Sciatic nerve (tissue), 2 donors: ENCODE results near the gene ELP4. TPM values are rescaled to one million over a fixed set of nuclear protein-coding genes. Genes with fewer than 3 reads are reported as not detected.
"Not testable (repeated sequence)": the region's sequence is repeated elsewhere in the genome, so short reads cannot be mapped to it uniquely, and the experiment has no call there.

ENCODE experiments used
- ATAC-seq: fragments of 200-7000 bp; cut with Tn5 transposase; one replicate; pipeline ENCODE4 v1.9.1; 2020; ENCODE audit warnings: mild to moderate bottlenecking, moderate library complexity
- DNase-seq: peaks from one replicate; pipeline ENCODE4 v3.0.0-alpha.2; 2020; ENCODE audit warnings: low spot score
- intact Hi-C: fragments of 100-400 bp; cut with DNase I; formaldehyde crosslinking; loops from one replicate; pipeline ENCODE4 v1.14.2; 2022
- total RNA-seq: library from RNA; stranded (reverse); fragmentation: NEBNext Ultra II Directional; extraction: Animal tissue kit (Norgen Biotek cat#: 25700); gene quantifications from one replicate; pipeline ENCODE4 v1.2.1, GENCODE V29; 2021
- donor health status: DM: no; HTN: no; CAD: no.
- donor health status: DM: no; HTN: no; CAD: no.

Gene ELP4
- total RNA-seq, 1 donor from 2014 or later = 18.1 TPM

DNA sequence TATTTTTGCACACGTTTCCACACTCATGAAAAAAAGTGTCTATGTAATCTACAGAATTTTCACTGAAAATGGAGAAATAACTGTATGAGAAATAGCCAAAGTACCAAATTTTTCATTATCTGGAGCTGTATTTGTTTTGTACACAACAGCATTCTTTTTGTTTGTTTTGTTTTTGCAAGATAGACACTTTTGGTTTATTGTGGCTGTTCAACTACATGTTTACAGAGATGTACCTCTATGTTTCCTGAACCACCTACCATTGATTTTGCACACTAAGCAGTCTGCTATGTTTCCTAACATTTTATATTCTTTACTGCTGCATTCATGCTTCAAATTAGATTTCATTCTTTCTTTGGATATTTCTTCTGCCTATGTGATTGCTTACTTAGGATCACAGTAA is 116.3 kb downstream of the ELP4 start:
- DNase-seq (no peak), ATAC-seq (no peak)
- intact Hi-C loops = no loop called here

DNA sequence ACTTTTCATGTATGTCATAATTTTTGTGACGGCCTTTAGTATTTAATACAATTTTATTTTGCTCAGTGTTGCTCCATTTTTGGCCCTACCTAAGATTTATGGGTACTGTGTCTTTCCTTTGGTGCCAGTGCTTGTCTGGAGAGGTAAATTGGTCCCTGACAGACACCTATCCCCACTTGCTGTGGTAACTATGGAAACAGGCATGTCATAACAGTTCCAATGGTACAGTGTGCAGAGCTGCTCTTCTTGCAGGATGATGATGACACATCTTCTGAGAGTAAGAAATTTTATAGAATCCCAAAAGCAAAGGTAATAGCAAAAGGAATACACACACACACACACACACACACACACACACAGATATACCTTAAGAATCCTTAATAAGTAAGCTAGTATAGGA is 118.5 kb downstream of the ELP4 start:
- ATAC-seq = no peak

DNA sequence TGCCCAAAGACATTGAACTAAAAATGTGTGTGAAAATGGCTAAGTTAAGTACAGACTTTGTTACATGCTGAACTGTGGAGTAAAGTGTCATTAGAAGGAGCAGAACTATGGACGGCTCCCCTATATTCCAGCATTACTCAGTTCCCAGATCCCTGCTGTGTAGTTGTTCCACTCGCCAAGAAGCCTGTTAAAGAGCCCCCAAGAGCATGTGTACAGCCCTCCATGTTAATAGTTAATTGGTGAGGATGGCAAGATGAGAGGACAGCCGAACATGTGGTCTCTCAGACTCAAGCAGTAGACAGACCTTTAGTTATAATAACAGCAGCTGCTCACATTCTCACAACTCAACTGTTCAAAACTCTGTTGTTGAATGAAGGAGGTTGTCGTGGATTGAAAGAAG is 127.4 kb downstream of the ELP4 start:
- no peak for DNase-seq
- no peak for ATAC-seq
- intact Hi-C loops = no loop called here

More for the DNA sequence above, 118.5 kb downstream of the ELP4 start:
- intact Hi-C loops = no loop called here
- DNase-seq = no peak

DNA sequence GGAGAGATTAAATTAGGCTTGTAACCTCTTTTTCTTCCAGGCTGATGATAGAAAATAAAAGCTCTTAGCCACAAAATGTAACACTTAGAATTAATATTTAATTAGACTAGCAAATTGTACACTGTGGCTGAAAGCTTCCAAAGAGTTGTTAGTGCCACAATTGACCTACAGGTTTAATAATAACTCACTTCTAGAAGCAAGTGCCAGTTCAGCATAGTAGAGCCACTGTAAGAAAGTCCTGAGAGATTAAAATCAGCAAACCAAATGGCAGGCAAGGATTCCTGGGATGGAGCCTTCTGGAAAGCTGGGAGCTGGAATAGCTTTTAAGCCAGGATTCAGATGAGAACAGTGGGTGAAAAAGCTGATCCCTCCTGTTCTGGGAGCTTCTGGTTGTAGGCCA is 131.0 kb downstream of the ELP4 start:
- ATAC-seq = no peak
- no peak for DNase-seq
- intact Hi-C loops = no loop called here

DNA sequence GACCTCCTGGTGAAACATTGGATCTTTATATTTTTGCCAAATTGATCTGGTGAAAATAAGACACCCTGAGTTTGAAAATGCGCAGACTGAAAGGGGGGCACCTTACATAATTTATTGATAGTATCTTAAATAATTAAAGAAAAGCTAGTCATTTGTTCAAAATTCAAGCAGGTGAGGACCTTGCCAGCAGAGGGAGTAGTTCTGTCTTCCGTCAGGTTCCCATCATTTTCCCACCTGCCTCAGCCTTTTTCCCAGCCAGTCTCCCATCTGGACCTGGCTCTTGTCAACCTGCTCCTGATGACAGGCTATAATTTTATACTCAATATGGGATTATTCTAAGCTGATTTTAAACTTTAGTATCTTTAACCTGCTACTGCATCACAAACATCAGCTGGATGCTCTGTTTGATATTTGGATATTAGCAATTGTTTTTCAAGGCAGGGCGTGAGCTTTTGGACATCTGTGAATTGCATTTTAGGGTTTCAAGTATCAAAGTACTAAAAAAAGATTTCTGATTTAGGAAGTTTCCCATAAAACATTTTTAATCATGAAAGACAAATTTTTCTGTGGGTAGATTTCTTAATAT is 132.0 kb downstream of the ELP4 start:
- no peak for DNase-seq
- intact Hi-C loops = no loop called here
- ATAC-seq = no peak

DNA sequence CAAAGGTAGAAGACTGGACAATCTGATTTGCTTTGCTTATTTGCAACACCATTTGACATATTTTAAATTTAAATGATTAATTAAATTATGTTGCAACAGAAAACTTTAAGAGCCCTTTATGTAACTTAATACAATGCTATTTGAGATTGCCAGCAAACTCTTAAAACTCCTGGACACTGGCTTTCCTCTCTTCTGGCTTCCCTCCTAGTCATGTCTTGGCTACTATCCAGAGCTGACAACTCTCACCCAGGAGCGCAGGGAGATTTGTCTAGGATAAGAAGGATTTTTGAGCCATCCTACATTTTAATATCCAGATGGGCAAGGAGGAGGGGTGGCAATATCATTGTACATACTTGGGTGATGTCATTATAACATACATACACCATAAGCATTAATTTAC is 134.3 kb downstream of the ELP4 start:
- intact Hi-C loops = no loop called here
- DNase-seq (no peak), ATAC-seq (no peak)

DNA sequence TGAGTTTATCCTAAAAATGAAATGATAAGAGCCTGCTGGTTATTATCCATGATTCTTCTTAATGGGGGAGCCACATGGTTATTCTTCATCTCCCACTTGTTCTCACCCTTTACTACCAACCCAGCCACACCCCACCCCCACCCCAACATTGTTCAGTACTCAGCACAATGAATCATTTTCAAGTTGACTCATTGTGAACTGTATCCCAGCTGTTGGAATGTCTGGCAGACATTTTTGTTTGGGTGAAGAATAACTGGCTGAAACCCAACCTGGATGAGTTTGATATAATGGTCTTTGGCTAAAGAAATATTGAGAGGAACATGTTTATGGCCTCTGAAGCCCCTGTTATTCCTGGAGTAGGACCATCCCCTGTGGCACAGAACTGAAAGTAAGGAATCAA is 136.2 kb downstream of the ELP4 start:
- DNase-seq (no peak), ATAC-seq (no peak)
- intact Hi-C loops = no loop called here

DNA sequence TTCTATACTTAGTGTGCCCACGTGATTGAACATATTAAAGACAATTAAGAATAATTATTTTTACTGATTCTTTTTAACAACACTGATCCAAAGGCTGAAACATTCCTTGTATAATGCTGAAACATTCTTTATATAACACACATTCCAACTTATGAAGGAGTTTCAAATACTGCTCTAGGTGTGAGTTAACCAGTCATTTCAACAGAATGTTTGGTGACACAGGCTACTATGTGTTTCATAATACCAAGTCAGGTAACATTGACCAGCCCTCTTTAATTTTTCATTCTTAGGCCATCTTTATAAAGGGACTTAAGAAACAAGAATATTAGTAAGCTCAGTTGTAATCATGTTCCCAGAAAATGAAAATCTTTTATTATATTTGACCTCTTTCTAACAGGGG is 136.6 kb downstream of the ELP4 start:
- intact Hi-C loops = no loop called here
- DNase-seq = no peak
- no peak for ATAC-seq

DNA sequence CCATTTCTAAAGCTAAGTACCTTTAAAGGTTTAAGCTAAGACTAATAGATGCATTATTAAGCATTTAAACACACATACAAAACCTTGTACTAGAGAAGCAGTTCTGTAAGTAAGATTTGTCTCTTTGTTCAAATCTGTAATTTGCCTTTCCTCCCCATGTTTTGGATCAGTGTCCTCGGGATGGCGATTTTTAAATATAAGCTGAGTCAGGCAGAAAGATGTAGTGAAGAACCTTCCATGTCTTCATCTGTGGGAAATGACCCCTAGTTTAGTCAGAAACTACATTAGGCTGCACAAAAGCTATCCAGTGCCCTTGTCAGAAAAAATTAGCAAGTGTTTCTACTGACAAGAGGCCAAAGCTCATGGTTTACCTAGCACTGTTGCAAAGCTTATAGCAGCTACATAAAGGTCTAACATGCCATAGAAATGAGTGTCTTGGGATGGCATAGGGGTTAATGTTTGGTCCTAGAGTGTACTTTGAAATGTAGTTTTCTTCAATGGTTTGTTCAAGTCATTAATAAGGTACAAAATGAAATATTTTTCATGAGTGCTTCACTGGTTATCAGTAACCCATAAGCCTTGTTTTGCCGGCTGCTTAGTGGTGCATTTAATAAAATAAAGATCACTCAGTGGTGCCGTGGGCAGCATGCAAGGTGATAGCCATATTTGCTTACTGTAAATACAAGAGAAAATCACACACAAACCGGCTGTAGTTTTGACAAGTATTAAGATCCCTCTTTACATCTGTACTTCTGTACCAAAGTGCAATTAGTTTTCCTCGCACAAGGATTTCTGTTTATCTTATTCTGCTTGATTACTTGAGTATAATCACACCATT is 139.8 kb downstream of the ELP4 start:
- DNase-seq (no peak), ATAC-seq (no peak)
- intact Hi-C loops = no loop called here

DNA sequence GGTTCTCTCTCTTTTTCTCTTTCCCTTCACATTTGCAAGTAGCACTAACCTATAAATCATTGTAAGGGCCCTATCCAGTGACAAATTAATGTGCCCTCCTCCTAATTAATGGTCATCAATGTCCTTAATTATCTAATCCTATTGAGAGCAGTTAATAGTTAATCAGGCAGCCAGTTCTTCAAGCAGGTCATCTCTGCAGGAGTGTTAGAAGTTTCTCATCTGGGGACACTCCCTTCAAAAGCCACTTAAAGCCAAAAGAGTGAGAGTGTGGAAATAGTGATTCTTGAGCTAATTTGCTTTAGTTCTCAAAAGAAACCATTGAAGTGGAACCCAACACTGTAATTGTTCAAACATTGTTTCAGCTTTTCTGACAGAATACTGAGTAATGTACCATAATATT is 141.6 kb downstream of the ELP4 start:
- intact Hi-C loops = no loop called here
- no peak for DNase-seq
- ATAC-seq = no peak

DNA sequence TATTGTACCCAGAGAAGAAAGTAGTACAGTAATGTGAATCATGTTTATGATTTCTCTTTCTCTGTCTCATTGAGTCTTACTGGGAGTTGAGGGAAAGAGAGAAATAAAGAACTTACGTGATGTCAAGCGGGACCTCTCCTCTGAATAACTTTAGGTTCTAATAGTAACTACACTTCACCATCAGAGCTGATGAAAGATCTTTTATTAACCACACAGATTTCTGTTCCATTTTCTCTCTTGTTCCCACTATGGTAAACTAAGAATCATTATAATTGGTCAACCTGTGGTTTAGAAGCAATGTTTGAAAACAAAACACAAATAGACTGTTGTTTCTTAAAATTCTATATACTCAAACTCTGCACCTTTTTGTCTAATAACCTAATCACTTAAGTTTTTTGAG is 142.3 kb downstream of the ELP4 start:
- intact Hi-C loops = no loop called here
- DNase-seq (no peak), ATAC-seq (no peak)

DNA sequence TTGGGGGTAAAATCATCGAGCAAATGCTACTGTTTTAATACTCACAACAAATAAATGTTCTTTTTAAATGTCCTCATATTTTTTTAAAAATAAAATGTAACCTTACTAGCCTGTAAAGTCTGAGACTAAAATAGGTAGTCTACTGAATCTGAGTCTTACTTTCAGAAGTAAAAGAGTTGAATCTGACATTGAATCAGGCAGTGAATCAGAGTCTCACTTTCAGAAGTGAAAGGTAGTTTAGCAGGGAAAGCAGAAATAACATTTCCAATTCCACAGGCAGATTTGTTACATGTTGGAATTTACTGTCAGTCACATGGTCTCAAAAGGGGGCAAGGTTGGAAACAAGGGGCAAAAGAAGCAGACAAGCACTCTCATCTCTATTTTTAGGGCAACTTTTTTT is 143.0 kb downstream of the ELP4 start:
- intact Hi-C loops = no loop called here
- ATAC-seq (no peak), DNase-seq (no peak)

DNA sequence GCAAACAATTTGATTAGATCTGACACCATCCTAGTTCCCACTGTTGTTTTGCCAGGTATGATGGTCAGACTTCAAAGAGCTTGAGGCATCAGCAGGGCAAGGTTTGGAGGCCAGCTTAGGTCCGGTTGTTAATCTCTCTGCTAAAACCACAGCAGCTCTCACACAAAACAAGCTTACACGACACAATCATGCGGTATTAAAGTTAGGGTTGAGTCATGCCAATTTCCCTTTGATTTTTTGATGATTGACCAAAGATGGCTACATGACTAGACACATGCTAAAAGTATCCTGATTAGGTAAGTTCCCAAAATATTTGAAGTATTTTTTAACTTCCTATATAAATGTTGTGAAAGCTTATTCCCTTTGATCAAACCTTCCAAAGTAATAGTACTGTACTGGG is 145.9 kb downstream of the ELP4 start:
- DNase-seq = no peak
- intact Hi-C loops = no loop called here
- ATAC-seq = no peak

DNA sequence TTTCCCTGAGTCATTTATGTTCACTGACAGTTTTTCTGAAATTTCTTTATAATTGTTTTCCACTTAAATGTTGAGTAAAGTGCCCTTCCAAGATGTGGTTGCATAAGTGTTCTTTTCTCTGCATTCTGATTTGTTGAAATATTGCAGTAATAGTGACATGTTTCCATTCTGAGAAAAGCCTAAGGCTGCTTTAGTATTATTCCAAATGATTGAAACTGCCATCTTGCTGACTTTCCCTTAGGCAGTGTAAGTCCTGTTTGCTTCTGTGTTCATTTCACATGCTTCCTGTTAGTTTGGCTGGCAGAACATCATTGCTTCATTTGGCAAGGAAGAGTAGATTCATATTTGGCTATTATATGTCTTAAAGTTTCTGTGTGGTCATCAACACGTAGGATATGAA is 146.5 kb downstream of the ELP4 start:
- DNase-seq = no peak
- no peak for ATAC-seq
- intact Hi-C loops = no loop called here

DNA sequence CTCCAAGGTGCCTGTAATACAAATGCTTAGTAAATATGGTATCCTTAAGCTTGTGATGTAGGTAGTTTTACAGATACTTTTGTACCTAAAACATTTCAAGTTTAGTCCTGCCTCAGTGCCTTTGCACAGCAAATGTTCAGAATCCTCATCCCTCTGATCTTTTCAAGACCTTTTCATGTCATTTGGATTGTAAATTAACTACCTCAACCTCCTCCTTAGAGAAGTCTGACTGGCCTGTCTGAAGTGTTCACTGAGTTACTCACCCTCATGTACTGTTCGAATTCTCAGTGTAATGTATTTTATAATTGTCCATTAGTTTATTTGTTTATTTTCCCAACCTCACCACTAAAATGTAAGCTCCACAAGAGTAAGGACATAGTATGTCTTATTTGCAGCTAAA is 147.5 kb downstream of the ELP4 start:
- intact Hi-C loops = no loop called here
- ATAC-seq (no peak), DNase-seq (no peak)

DNA sequence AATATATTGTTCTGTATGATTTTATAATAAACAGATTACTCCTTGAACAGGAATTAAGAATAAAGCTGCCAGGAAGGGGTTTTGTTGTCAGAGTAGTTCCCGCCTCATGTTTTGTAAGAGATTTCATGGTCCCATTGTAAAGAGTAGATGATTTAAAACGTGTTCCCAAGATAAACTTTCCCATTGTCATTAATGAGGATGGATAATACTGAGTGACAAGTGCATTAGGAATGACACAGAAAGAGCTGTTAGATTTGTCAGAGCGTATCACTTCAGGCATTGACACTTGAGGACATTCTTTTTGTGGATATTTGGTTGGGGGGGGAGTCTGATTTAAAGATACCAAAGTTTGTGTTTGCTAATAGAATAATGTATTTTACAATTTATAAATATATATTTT is 154.6 kb downstream of the ELP4 start:
- no peak for ATAC-seq
- intact Hi-C loops = no loop called here
- DNase-seq = no peak

DNA sequence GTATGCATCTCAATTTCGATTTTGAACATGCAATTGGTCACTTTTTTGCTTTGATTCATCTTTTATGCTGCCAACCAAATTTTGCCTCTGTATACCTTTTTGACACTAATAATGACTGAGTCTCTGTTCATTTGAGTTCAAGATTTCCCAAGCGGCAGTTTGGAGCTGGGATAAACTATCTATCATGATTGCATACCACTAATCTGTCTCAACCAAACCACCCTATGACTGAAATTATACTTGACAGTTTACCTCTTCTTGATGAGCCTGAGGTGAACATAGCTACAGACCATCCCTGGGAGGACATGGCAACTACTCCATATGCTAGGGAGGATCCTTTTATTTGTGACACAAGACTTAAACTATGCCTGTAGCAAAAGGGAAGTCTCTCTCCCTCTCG is 155.4 kb downstream of the ELP4 start:
- DNase-seq = no peak

DNA sequence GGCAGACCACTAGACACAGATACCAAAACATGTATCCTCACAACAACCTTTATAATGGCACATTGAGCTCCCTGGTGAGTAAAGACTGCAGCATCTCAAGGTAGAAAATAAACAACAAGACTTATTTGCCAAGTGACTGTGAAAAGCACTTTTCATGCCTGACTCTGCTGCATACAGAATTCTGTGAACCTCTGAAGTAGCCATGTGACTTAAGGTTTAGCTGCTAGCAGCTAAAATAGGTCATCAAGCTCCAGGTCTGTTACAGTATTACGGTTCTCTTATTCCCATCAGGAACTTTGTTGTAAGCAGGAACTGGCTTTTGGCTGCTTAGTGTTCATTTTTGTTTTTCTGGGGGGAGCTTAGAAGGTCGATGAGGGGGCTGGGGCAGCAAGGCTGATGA is 162.1 kb downstream of the ELP4 start:
- no peak for ATAC-seq
- no peak for DNase-seq
- intact Hi-C loops = no loop called here

More for the DNA sequence above, 155.4 kb downstream of the ELP4 start:
- intact Hi-C loops = no loop called here
- ATAC-seq = no peak

DNA sequence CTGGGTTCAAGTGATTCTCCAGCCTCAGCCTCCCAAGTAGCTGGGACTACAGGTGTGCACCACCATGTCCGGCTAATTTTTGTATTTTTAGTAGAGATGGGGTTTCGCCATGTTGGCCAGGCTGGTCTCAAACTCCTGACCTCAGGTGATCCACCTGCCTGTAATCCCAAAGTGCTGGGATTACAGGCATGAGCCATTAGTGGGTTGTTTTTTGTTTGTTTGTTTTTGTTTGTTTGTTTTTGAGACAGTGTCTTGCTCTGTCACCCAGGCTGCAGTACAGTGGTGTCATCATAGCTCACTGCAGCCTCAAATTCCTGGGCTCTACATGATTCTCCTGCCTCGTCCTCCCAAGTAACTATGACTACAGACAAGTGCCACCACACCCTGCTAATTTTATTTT is 163.5 kb downstream of the ELP4 start:
- intact Hi-C loops, ATAC-seq, DNase-seq: not testable (repeated sequence)

DNA sequence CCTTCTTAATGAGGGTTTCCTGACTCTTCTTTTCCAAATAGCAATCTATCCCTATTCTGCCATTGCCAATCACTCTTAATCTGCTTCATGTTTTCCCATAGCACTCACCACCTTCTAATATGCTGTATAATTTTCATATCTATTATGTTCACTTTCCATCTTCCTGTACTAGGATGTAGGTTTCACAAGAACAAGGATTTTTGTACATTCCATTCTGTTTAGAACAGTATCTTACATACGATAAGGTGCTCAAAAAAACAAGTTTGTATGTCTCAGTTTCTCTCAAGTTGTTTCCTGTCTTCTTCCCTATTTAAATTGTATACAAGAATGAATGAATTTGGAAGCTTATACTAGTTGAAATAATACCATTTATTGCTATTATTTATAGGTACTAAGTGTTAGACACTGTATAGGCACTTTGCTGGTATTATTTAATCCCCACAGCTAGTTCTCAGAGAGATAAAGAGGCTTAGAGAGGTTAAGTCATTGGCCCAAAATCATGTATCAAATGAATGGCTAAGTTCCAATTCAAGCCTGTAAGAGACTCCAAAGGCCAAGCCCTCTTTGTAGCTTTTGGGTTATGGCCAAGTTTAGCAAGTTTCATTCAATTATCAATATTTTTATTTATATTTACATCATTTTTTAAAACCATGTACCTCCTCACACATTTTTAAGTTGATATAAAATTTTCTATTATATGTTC is 166.9 kb downstream of the ELP4 start:
- intact Hi-C loops = no loop called here
- no peak for ATAC-seq
- DNase-seq = no peak
